ENCODE data around the gene ITGA6.

The ITGA6 gene

DNA sequence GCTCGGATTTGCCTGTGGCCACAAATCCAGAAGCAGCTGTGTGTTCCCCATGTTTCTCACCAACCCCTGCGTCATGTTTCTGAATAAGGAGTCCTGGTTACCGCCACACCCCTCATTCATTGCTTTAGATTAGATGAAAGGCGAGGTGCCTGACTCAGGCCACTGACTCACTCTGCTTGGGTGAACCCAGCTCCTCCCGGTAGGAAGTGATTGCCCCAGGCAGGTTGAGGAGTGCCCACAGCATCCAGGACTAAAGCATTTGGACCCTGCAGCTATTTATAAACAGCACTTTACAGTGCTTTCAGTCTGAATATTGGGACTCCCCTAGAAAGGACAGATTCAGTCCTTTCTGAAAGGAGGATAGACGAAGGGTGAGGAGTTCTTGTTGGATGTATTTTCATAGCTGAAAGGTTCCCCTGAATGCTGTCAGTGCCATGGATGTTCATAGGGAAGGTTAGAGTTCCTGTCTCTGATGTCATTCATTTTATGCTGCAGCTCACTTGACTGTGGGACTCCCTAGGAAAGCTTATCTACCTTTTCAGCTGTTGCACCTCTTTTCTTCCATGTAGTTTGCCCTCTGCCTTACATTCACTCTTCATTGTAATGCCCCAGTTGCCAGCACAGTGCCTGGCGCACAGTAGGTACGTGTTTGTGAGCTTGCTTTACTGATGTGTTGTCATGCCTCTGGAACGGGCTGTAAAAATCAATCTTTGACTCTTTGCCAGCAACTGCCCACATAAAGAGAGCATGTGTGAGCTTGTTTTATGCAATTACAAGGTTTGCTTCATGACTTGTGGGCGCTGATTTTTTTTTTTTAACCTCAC, 14.9 kb downstream of the ITGA6 start:
- peak; percentile 62 to 65 for DNase-seq

DNA sequence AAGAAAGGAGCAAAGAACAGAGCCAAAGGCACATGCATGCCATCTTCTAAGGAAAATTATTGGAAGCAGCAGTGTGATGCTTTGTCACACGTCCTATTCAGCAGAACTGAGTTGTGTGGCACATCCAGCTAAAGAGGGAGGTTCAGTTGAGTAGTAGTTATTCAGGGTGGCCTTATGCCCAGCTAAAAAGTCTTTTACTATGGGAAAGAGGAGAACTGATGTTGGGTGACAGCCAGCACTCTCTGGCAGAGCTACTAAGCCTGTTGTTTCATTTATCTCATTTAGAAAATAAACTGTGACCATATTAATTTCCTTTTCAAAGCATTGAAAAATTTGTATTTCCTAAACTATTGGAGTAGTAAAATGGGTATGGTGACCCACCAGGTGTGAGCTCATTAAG, 18.5 kb downstream of the ITGA6 start:
- DNase-seq = no peak

DNA sequence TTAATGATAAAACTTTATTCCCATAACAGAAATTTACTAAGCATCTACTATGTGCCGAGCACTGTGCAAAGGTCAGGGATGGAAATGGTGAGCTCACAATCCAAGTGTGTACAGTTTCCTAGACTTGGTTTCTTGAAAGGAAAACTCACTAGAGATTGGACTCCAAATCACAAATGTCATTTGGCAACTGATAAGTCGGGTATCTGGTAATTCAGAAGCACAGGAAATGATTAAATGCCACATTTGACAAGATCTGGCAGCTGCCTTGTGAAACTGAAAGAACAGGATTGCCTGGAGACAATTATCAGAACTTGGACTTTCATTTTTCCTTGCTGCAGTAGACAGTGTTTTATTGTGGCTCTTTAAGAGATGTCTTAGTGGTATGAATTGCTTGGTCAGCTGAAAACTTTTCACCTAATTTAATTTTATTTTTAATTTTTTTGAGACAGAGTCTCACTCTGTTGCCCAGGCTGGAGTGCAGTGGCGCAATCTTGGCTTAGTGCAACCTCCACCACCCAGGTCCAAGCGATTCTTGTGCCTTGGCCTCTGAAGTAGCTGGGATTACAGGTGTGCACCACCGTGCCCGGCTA, 19.2 kb downstream of the ITGA6 start:
- no peak for DNase-seq

- no peak for DNase-seq
Measured at GRCh38 chr2:172447811-172448493, 20.6 kb downstream of the ITGA6 start.

- DNase-seq = no peak
Measured at GRCh38 chr2:172448544-172449267, 21.3 kb downstream of the ITGA6 start.

GRCh38 chr2:172449911-172450550, 22.6 kb downstream of the ITGA6 start:
- no peak for DNase-seq

DNA sequence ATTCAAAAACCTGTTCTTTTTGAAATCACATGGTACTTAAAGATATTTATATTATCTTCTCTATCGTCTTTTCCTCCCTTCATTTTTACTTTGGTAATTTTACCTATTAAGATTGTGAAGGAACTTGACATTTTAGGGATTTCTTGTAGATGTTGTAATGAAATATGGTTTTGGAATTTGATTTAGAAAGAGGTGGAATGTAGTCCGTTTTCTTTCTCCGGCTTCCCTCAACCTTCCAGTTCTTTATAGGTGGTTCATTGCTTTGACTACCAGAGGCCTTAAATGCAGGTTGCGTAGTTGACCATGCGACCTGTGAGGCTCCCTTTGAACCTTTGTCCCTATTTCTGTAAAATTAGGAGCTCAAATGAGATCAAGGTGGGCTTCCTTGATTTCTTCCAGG, 24.5 kb downstream of the ITGA6 start:
- DNase-seq = no peak

DNA sequence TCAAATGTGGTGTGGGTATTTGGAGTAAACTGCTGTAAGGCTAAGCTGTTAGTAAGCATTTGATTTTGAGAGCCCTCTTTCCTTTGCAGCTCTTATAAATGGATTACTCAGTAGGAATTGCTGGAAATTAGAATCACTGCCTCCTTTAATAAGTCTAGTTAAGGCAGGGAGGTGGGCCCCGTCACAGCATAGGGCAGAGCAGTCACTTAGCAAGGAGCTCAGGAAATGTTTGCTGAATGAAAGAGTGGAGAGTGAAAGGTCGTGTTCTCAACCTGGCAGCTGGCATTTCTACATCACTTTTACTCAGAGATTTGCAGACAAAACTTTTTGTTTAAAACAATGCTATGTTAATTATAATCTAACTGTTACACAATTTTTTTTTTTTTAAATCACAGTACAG, 25.5 kb downstream of the ITGA6 start:
- no peak for DNase-seq

GRCh38 chr2:172454404-172455120, 27.2 kb downstream of the ITGA6 start:
- no peak for DNase-seq

GRCh38 chr2:172455121-172455515, 27.7 kb downstream of the ITGA6 start:
- DNase-seq = no peak

DNA sequence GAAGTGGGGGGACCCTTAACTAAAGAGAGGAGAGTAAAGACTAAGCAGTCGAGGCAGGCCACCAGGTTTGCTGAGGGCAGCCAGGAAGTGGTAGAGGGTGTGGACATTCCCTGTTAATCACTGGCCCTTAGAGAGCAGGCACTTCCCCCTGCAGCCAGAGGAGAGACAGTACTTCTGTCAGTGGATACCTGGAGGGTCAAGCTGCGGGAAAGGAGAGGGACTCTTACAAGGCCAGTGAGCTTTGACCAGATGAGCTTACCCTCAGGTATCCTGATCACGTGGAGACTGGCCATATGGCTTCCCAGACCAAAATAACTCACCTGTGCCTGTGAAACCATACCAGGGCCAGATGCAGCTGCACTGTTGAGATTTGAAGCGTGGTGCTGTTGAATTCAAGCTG, 28.6 kb downstream of the ITGA6 start:
- no peak for DNase-seq

DNA sequence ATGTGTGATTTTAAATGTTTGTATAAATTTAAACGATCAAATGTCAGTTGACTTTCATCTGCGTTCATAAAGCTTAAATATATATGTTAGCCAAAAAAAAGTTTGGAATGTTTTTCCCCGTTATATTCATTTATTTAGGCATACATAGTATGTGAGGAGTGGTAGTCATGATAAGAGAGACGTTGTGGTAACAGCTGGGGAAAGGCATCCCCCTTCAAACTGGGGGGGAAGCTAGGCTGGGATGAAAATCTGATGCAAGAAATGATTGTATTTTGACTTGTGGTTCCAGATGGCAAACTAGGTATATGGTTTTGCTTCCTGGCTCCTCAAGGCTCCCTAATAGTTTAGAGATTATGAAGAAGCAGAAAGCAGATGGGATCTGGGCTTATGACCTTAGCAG, 30.1 kb downstream of the ITGA6 start:
- no peak for DNase-seq

DNA sequence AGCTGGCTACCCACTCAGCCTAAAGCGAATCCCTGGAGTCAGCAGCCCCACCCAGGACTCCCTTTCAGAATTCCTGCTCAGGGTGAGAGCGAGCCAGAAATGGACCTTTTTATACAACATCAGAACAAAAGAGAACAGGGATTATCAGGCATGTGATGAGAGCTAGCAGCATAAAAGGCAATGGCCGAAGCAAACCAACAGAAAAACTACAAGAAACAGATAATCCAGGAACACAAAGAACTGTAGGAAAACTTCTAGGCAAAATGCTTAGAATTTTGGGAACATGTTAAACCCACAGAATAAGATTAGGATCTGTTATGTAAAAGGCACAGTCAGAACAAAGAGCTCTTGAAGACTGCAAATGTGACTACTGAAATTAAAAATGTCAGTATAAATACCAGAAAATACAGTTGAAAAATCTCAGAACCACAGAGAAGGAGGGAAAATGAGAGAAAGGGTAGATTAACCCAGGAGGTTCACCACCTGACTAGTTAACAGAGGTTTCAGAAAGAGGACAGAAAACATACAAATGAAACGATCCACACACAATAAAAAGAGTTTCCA, 31.3 kb downstream of the ITGA6 start:
- DNase-seq = no peak

DNA sequence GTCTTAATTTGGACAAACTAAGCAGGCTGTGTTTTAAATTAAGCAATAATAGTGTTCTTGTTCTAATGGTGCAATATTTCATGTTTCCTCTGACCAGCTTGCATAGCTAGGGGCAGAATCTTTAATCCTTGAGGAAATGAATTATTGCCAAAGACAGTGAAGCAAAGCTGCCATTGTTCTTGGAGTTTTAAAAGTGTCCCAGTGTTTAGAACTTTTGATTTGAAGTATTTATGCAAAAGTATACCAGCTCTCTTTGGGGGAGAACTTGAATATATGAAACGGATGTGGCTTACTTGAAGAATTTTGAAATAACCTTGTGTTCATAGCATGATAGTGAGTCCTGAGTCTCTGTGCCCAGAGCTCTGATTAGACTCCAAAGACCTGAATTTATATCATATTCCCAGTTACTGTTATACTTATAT, 33.4 kb downstream of the ITGA6 start:
- no peak for DNase-seq

GRCh38 chr2:172461591-172462372, 34.4 kb downstream of the ITGA6 start:
- DNase-seq = peak; percentile 76 to 78

DNA sequence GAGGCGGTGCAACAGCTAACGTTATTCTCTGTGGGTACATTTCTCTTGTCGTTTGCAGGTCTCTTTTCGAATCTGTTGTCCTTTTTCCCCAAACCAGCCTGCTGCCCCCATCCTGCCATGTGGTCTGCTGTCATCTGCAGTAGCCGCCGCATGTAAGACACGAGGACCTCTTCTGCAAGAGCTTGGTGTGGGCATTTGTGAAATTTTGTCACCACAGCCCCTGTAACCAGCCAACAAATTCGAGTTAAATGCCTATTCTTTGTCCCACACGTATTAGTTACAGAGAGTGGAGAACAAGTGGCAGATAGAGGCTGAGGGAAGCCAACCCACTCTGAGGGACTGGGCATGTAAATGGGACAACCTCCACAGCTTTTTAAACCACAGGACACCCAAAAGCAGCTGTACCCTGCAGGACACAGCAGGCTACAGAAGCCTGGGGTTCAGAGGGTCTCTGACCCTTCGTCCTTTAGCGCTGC, 35.0 kb downstream of the ITGA6 start:
- DNase-seq = no peak

DNA sequence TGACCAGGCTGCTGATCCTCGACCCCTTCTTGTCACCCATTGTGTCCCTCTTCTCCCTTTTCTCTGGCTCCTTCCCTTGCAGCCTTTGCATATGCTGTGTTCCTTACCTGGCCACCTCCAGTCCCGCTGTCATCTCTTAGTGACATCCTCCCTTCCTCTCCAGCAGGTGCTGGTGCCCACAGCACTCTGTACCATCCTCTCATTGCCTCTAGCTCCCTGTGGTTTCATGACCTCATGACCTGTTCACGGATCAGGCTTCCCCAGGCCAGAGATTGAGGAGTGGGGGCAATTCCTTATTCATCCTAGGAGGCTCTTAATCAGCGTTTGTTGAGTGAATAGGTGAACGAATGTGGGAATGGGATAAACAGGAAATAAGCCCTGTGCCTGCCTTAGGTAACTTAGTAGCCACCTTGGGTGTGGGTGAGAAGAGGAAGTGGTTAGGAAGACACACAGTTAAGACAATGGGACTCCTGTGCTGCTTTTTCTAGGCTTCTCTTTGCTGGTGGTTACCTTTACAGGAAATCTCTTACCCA, 35.5 kb downstream of the ITGA6 start:
- no peak for DNase-seq

DNA sequence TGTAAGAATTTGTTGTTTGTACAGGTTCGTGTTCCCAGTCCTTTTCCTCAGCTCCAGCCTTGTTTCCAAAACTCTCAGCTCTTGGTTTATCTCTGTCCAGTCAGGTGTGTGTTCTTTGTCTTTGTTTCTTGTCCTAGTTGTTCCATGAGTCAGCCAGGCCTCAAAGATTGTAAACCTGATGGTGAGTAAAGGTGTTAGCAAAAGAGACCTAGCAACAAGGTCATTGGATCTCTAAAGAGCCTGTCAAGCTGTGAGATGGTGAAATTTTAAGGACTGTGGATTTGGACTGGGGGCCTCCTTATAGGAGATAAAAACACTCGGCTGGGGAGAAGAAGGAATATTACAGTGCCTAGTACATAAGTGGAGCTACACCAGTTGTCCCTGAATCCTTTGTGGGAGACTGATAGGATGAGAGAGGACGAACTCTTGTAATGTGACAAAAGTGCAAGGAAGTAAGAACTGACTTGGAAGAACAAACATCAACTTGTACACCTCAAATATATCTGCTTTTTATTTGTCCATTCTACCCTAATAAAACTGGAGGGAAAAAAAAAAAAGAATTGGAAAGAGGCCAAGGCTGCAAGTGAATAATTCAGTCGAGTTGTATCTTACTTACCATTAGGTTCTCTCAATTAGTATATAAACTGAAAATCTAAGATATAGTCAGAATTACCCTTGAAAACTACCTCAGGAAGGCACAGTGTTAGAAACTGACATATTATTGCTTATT, 37.2 kb downstream of the ITGA6 start:
- no peak for DNase-seq

DNA sequence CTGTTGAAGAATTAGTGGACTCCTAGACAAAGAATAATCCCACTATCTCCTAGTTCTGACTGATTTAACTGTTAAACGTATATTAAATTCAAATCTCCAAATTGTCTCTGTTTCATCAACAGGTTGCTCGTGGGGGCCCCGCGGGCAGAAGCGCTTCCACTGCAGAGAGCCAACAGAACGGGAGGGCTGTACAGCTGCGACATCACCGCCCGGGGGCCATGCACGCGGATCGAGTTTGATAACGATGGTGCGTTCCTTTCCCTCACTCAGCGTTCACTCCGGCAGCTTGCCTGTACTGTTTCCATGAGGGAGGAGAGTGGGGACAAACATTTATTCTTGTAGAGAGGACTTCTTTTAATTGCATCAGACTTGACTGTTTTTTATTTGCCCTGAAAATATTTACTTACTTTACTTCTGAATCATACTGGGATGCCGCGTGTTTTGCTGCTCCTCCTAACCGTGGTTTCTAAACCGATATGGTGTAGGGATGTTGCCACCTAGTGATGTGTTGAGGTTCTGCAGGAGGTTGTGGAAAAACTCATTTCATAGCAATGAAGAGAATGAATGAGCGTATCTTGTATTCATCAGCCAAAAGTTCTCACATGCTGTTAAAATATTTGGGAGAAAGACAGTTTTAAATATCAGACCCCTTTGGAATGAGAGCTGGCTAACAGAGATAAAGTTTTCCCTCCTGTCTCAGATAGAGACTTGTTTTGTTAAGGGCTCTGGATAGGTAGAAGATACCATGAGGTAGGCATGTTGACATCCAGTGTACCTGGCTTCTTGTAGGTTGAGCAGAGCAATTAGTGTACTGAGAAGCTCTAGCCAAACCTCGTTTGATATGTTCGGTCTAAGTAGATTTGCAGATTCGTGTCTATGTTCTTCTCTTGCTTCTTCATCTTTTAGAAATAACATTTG, 38.3 kb downstream of the ITGA6 start:
- DNase-seq = peak; percentile 71 to 73
